HepG2 (cell line): ENCODE results near the gene SPOP. TPM values are rescaled to one million over a fixed set of nuclear protein-coding genes. Genes with fewer than 3 reads are reported as not detected.

ENCODE experiments used
- DDIT3 ChIP-seq: sonication (generic); formaldehyde crosslinking; IDR thresholded peaks from 2 replicates; pipeline ENCODE4 v1.4.0; 2020; ENCODE audit warnings: mild to moderate bottlenecking, missing genetic modification reagents
- FOXP4 ChIP-seq: sonication (generic); formaldehyde crosslinking; IDR thresholded peaks from 2 replicates; pipeline ENCODE4 v1.4.0; 2020; ENCODE audit warnings: missing genetic modification reagents
- MTERF4 ChIP-seq: sonication (generic); formaldehyde crosslinking; IDR thresholded peaks from 2 replicates; pipeline ENCODE4 v1.8.0; 2023; ENCODE audit warnings: mild to moderate bottlenecking, missing genetic modification reagents
- SRSF4 ChIP-seq: fragments of 200-400 bp; formaldehyde crosslinking; IDR thresholded peaks from one replicate; pipeline ENCODE4 v1.6.1; 2018; ENCODE audit warnings: mild to moderate bottlenecking, low read depth, low read length, moderate library complexity; ENCODE audit not compliant: poor library complexity, severe bottlenecking
- TBX2 ChIP-seq: sonication (generic); formaldehyde crosslinking; IDR thresholded peaks from 2 replicates; pipeline ENCODE4 v1.5.0; 2020; ENCODE audit warnings: missing genetic modification reagents, mild to moderate bottlenecking, borderline replicate concordance
- TERF1 ChIP-seq: sonication (generic); formaldehyde crosslinking; IDR thresholded peaks from 2 replicates; pipeline ENCODE4 v1.8.0; 2022; ENCODE audit warnings: mild to moderate bottlenecking, missing genetic modification reagents, moderate library complexity
- UBTF ChIP-seq: sonication (generic); formaldehyde crosslinking; IDR thresholded peaks from 2 replicates; pipeline ENCODE4 v1.4.0; 2020; ENCODE audit warnings: mild to moderate bottlenecking, missing genetic modification reagents
- USF2 ChIP-seq, 2 experiments: sonication (generic) in 1 of 2; formaldehyde crosslinking in 1 of 2; IDR thresholded peaks; 2 replicates each; pipeline versions ENCODE4 v1.5.1 to v1.6.1; 2011 to 2020; ENCODE audit warnings: borderline replicate concordance in 1 of 2, low read depth in 1 of 2, low read length in 1 of 2, mild to moderate bottlenecking in 1 of 2, missing genetic modification reagents in 1 of 2, moderate library complexity in 1 of 2
- XBP1 ChIP-seq: sonication (generic); formaldehyde crosslinking; IDR thresholded peaks from 2 replicates; pipeline ENCODE4 v1.5.0; 2020; ENCODE audit warnings: missing genetic modification reagents
- ZBTB1 ChIP-seq: sonication (generic); formaldehyde crosslinking; IDR thresholded peaks from 2 replicates; pipeline ENCODE4 v1.4.0; 2020; ENCODE audit warnings: missing genetic modification reagents, borderline replicate concordance
- ZHX1 ChIP-seq: sonication (generic); formaldehyde crosslinking; IDR thresholded peaks from 2 replicates; pipeline ENCODE4 v1.8.1; 2022; ENCODE audit warnings: low read depth, mild to moderate bottlenecking, missing genetic modification reagents
- ZMAT5 ChIP-seq: sonication (generic); formaldehyde crosslinking; IDR thresholded peaks from 2 replicates; pipeline ENCODE4 v1.5.0; 2020; ENCODE audit warnings: mild to moderate bottlenecking, low read depth, missing genetic modification reagents, borderline replicate concordance
- ZNF605 ChIP-seq: sonication (generic); formaldehyde crosslinking; IDR thresholded peaks from 2 replicates; pipeline ENCODE4 v1.8.0; 2022; ENCODE audit warnings: mild to moderate bottlenecking, missing genetic modification reagents
- polyA plus RNA-seq, 8 experiments: library from polyadenylated mRNA; depleted of rRNA in 3 of 8; stranded (reverse) in 7 of 8; unstranded in 1 of 8; fragments of >200 nt; fragmentation: Illumina TruSeq in 4 of 8; extraction: Trizol in 4 of 8; gene quantifications; 2 replicates each; pipeline versions ENCODE4 v1.2.1 to v1.2.3, GENCODE V29; 2011 to 2016; ENCODE audit warnings: low read depth in 4 of 8, missing spikeins in 1 of 8, mixed read lengths in 1 of 8; ENCODE audit not compliant: insufficient read depth in 1 of 8
- total RNA-seq, 5 experiments: library from RNA; depleted of rRNA; stranded (reverse); fragments of >200 nt; fragmentation: Illumina TruSeq; extraction: Trizol; gene quantifications; 2 replicates each; pipeline ENCODE4 v1.2.3, GENCODE V29; 2016; ENCODE audit warnings: low read depth in 1 of 5

Gene SPOP
- total and polyA plus RNA-seq, 2 of the 13 experiments (the other 11 are each of a cell fraction or from before 2014, with no cell fraction given), result 52.8 to 60.8 TPM

GRCh38 chr17:49576088-49576916, 101.6 kb downstream of the SPOP start (continued):
- no peak for TF ChIP-seq ZHX1 (CRISPR knock-in tag)
- no peak for TF ChIP-seq DDIT3
- 0 out of 2 replicates have a peak, but pooled peaks have one; percentile 1 for TF ChIP-seq TBX2 (CRISPR knock-in tag)
- 0 out of 2 replicates have a peak, but pooled peaks have one; percentile 45 for TF ChIP-seq ZNF605 (CRISPR knock-in tag)
- no peak for TF ChIP-seq TERF1 (CRISPR knock-in tag)
- TF ChIP-seq FOXP4 (CRISPR knock-in tag), result no peak
- TF ChIP-seq UBTF, result peak; percentile 70; the same call in 1 of the 2 replicates
- no peak for TF ChIP-seq XBP1 (CRISPR knock-in tag)
- TF ChIP-seq USF2 (IDR thresholded peaks at IDR 0.05; ENCODE audit: low read depth, low read length), result no peak
- TF ChIP-seq USF2 (CRISPR knock-in tag; IDR thresholded peaks at IDR 0.05; ENCODE audit: borderline replicate concordance), result no peak
- TF ChIP-seq ZMAT5, result no peak
- TF ChIP-seq MTERF4 (CRISPR knock-in tag), result peak; percentile 57; the same call in 1 of the 2 replicates
- no peak for TF ChIP-seq SRSF4
- TF ChIP-seq ZBTB1 (CRISPR knock-in tag), result no peak
